Measurements from ENCODE around the gene GPRIN1.
A peak's percentile ranks its signal among the peaks of the same experiment; 100 is the strongest.

The GPRIN1 gene

DNA sequence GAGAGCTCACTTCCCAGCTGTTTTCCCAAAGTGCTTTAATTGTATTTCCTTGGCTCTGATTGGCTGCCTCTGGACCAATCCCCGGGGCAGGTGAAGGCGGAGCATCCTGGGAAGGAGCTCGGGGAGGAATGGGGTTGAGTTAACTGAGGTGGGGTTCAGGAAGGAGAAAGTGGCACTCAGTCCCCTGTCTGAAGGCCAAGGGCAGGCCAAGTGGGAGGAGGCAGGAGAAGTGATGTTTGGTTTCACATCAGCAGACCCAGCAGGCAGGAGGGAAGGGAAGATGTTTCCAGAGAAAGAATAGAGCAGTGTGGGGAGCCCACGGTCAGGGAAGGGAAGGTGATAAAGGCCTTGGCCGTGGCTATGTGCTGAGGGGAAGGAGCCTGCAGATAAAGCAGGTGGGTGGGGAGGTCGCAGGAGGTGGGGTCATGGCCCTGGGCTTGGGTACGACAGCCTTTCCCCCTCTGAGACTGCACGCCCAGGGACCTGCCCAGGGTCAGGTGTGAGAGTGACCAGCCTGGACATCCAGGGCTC, 40.5 kb upstream of the GPRIN1 start:
- H3K79me2 ChIP-seq (ENCODE audit: control insufficient read depth, low read length), result no peaks in the 10 kb centered on the region
- H3K4me3 ChIP-seq (ENCODE audit: low read length), result no peak overlapping the region
- H3K9me3 ChIP-seq (ENCODE audit: control insufficient read depth, insufficient read depth, low read length), result no peaks in the 10 kb centered on the region
- H3K4me2 ChIP-seq (ENCODE audit: low read length), result no peak overlapping the region
- no peaks in the 10 kb centered on the region for H3K36me3 ChIP-seq (ENCODE audit: control insufficient read depth, low read length)
- TF ChIP-seq EZH2phosphoT487 (IDR thresholded peaks at IDR 0.05; ENCODE audit: borderline replicate concordance, low read length), result no peak
- TF ChIP-seq, protein P1, sequence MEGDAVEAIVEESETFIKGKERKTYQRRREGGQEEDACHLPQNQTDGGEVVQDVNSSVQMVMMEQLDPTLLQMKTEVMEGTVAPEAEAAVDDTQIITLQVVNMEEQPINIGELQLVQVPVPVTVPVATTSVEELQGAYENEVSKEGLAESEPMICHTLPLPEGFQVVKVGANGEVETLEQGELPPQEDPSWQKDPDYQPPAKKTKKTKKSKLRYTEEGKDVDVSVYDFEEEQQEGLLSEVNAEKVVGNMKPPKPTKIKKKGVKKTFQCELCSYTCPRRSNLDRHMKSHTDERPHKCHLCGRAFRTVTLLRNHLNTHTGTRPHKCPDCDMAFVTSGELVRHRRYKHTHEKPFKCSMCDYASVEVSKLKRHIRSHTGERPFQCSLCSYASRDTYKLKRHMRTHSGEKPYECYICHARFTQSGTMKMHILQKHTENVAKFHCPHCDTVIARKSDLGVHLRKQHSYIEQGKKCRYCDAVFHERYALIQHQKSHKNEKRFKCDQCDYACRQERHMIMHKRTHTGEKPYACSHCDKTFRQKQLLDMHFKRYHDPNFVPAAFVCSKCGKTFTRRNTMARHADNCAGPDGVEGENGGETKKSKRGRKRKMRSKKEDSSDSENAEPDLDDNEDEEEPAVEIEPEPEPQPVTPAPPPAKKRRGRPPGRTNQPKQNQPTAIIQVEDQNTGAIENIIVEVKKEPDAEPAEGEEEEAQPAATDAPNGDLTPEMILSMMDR (IDR thresholded peaks at IDR 0.05; ENCODE audit: low read depth, low read length, poor library complexity, severe bottlenecking), result no peak
- H3K9me2 ChIP-seq (replicated peaks; ENCODE audit: control insufficient read depth, low read length), result no peaks in the 10 kb centered on the region
- no peak overlapping the region for H3K27ac ChIP-seq (ENCODE audit: low read depth, low read length)
- peaks cover 26% of the 10 kb centered on the region for H3K4me1 ChIP-seq (ENCODE audit: control insufficient read depth, low read length)
- H3K27me3 ChIP-seq (ENCODE audit: control insufficient read depth, low read length), result no peaks in the 10 kb centered on the region
- H3F3A ChIP-seq (ENCODE audit: control insufficient read depth, insufficient read depth), result no peaks in the 10 kb centered on the region
- H4K20me1 ChIP-seq (ENCODE audit: control insufficient read depth, insufficient read depth, low read depth, low read length), result no peaks in the 10 kb centered on the region; the same call in 1 of the 2 replicates

DNA sequence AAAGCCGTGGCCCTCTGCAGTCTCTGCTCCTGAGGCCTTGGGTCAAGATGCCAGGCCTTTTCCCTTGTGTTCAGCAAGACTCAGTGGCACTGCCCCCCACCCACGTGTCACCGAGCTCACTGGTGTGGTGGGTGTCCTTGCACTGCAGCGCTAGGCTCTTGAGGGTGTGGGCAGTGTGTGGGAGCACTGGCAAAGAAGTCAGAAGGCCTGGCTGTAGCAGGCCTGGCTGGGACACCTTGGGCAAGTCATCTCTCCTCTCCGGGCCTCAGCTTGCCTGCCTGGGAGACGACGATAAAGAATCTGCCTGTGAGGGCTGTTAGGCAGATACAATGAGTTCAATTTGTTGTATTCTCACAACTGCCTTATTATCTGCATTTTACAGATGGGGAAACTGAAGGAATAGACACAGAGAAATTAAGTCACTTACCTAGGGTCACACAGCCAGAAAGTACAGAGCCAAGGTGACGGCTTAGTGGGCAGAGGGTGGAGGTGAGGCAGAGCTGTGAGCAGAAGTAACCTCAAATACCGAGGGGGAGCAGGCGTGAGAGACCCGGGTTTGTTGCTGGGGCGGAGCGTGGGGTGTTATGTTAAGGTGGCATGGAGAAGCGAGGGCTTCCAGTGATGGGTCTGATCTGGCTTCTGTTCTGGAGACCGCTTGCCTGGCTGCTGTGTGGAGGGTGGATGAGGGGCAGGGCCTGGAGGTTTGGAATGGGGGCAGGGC, 38.7 kb upstream of the GPRIN1 start:
- no peak for TF ChIP-seq EZH2phosphoT487 (IDR thresholded peaks at IDR 0.05; ENCODE audit: borderline replicate concordance, low read length)
- TF ChIP-seq, protein P1 (IDR thresholded peaks at IDR 0.05; ENCODE audit: low read depth, low read length, poor library complexity, severe bottlenecking), result no peak
- Histone ChIP-seq H3K79me2 (ENCODE audit: control insufficient read depth, low read length) (no peaks in the 10 kb centered on the region), H3K4me2 (ENCODE audit: low read length) (peak overlapping the region; percentile 93), H3F3A (ENCODE audit: control insufficient read depth, insufficient read depth) (no peaks in the 10 kb centered on the region), H3K27ac (ENCODE audit: low read depth, low read length) (no peak overlapping the region), H3K4me3 (ENCODE audit: low read length) (no peak overlapping the region; the same call in 1 of the 2 replicates), H3K9me2 (replicated peaks; ENCODE audit: control insufficient read depth, low read length) (no peaks in the 10 kb centered on the region), H3K9me3 (ENCODE audit: control insufficient read depth, insufficient read depth, low read length) (no peaks in the 10 kb centered on the region), H3K27me3 (ENCODE audit: control insufficient read depth, low read length) (no peaks in the 10 kb centered on the region), H3K4me1 (ENCODE audit: control insufficient read depth, low read length) (peaks cover 25% of the 10 kb centered on the region), H4K20me1 (ENCODE audit: control insufficient read depth, insufficient read depth, low read depth, low read length) (no peaks in the 10 kb centered on the region; the same call in 1 of the 2 replicates), H3K36me3 (ENCODE audit: control insufficient read depth, low read length) (no peaks in the 10 kb centered on the region)

DNA sequence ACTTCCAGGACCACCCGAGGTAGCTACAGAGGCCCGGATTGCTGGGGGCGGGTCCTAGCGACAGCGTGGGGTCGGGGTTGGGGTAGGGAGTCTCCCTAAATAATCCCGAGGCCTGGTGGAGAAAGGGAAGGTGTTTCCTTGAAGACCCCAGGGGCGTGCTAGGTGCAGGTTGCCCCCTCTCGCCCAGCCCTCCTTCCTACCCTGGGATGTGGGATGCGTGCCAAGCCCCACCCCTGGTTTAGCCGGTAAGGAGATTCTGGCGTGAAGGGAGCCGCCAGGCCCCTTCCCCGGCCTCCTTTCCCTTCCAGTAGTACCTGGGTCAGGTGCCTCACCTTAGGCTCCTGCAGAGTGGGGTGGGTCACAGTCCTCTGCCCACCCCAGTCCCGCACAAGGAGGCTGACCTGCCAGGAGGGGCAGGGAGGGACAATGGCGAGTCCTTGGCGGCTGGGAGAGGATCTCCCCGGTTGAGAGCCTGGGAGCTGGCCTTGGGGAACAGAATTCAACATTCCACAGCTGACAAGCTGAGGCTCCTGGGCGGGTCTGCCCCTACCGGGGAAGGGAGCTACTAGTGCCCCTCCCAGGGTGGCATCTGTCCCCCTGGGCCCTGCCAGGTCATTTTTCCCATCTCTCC, 38.0 kb upstream of the GPRIN1 start:
- Histone ChIP-seq H3K27me3 (ENCODE audit: control insufficient read depth, low read length) (no peaks in the 10 kb centered on the region), H3K79me2 (ENCODE audit: control insufficient read depth, low read length) (no peaks in the 10 kb centered on the region), H3K9me3 (ENCODE audit: control insufficient read depth, insufficient read depth, low read length) (no peaks in the 10 kb centered on the region), H3K27ac (ENCODE audit: low read depth, low read length) (no peak overlapping the region), H3K4me1 (ENCODE audit: control insufficient read depth, low read length) (peaks cover 18% of the 10 kb centered on the region), H3K9me2 (replicated peaks; ENCODE audit: control insufficient read depth, low read length) (no peaks in the 10 kb centered on the region), H4K20me1 (ENCODE audit: control insufficient read depth, insufficient read depth, low read depth, low read length) (no peaks in the 10 kb centered on the region), H3K36me3 (ENCODE audit: control insufficient read depth, low read length) (no peaks in the 10 kb centered on the region), H3K4me3 (ENCODE audit: low read length) (peak overlapping the region; percentile 85), H3F3A (ENCODE audit: control insufficient read depth, insufficient read depth) (no peaks in the 10 kb centered on the region), H3K4me2 (ENCODE audit: low read length) (peak overlapping the region; percentile 93)
- TF ChIP-seq, protein P1 (IDR thresholded peaks at IDR 0.05; ENCODE audit: low read depth, low read length, poor library complexity, severe bottlenecking), result no peak
- TF ChIP-seq EZH2phosphoT487 (IDR thresholded peaks at IDR 0.05; ENCODE audit: borderline replicate concordance, low read length), result no peak

Measured in DOHH2 (cell line).